ENCODE data around the gene CERS6. TPM values are rescaled to one million over a fixed set of nuclear protein-coding genes. Genes with fewer than 3 reads are reported as not detected.

The CERS6 gene
- total RNA-seq, 1 donor from 2014 or later = 16.2 TPM

DNA sequence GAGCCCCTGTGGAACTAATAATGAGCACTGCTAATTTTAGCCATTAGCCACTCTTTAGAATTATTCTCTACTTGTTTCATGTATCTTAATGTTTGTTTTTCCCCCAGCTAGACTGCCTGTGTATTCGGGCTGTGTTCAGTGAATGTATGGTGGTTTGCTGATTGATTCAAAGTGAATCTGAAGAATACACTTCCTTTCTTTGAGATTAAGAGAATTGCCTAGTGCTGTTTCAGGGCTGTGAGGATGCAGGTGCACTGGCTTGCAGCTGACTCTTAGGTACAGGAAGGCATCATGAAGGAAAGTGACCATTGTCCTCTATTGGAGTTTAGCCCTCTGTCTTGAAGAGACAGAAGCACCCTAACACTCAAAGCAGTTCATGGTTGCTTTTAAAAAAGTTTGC is 138.7 kb downstream of the CERS6 start:
- intact Hi-C loops (cut with micrococcal nuclease) = no loop called here

DNA sequence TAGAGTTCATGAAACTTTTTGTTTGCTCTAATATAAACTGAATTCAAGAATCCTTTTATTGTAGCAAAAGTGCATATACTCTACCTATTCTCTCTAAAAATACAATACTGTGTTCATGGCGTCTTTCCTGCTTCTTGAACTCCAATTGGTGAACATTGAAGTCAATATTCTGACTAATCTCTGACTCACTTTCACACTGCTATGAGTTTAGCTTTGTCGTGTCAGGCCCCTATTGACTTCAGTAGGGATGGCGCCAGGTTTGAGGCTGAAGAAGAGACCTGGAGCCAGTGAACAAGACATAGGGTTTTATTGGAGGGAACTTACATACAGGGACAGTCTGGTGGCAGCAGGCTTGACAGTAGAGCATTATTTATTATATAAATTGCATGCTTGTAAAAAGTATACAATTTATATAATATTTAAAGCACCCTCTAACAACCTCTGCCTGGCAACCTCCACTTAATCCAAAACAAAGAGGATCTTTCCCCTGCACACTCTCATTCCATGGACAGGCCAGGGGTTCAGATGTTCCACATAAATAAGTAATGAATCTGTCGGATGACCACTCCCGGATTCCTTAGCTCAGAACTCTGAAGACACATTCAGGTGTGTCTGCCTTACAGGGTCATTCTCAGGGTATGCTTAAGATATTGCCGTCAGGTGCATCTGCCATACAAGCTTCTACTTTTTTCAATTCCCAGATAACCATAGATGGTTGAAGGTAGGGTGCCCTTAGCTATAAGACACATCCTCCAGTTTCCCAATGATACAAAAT is 141.0 kb downstream of the CERS6 start:
- intact Hi-C loops (cut with micrococcal nuclease) = no loop called here

GRCh38 chr2:168599738-168600137 is 143.7 kb downstream of the CERS6 start:
- intact Hi-C loops (cut with micrococcal nuclease) = no loop called here

- intact Hi-C loops (cut with micrococcal nuclease) = no loop called here
These were observed 144.9 kb downstream of the CERS6 start for GRCh38 chr2:168600949-168601348.

GRCh38 chr2:168601741-168602140 is 145.7 kb downstream of the CERS6 start:
- intact Hi-C loops (cut with micrococcal nuclease) = no loop called here

- intact Hi-C loops (cut with micrococcal nuclease) = no loop called here
These were observed 146.3 kb downstream of the CERS6 start for GRCh38 chr2:168602379-168602778.

DNA sequence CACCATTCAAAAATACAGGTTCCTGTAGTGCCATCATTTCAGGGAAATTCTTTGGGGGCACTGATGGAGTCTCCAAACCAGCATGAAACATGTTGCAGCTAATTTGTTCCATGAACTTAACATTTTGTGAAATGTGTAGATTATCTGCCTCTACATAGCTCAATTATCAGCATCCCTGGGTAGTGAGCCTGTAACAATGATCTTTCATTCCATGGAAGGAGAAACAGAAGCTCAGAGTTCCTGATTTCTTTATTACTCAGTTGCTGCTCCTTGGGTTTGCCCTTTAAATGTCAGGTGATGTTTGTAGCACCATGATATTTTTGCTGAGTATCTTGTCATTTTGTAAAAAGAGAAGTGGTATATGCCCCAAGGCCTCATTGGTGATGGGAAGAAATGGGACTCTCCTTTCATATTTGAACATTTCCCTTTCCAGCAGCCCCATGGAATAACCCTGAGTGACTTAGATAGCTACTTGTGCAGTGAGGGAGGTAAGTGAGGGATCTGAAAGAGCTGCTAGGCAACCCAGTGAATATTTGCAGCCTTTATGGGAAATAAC is 146.9 kb downstream of the CERS6 start:
- intact Hi-C loops (cut with micrococcal nuclease) = no loop called here

- intact Hi-C loops (cut with micrococcal nuclease) = no loop called here
These were observed 147.4 kb downstream of the CERS6 start for GRCh38 chr2:168603439-168603961.

GRCh38 chr2:168604252-168604651 is 148.2 kb downstream of the CERS6 start:
- intact Hi-C loops (cut with micrococcal nuclease) = no loop called here

DNA sequence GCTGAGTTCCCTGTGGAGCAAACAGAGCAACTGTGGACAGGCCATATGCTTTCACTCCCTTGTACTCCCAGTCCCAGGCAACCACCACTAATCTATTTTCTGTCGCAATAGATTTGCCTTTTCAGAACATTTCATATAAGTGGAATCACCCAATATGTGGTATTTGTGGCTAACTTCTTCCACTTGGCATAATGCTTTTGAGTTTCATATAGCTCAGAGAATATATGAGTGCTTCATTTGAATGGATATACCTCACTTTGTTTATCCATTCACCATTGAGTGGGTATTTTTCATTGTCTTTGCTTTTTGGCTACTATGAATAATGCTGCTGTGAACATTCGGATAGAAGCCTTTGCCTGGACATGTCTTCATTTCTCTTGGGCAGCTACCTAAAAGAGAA is 151.9 kb downstream of the CERS6 start:
- intact Hi-C loops (cut with micrococcal nuclease) = no loop called here

GRCh38 chr2:168608796-168609195 is 152.7 kb downstream of the CERS6 start:
- intact Hi-C loops (cut with micrococcal nuclease) = no loop called here

DNA sequence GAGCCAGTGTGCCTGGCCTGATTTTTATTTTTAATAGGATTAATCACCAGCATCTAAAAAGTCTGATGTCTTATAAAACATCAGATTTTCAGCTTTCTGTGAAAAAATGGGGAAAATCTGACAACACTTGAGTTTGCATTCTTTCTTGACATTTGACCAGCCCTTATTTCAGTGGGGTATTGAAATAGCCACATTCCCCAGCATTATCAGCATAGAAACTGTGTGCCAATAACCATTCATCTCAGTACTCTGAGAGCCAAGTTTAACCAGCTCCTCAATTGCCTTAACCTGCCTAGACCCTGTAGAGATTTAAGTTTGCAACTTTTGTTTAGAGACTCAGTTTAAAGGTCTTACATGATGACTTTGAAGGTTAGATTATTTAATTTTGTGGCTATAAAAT is 155.0 kb downstream of the CERS6 start:
- intact Hi-C loops (cut with micrococcal nuclease) = no loop called here

- intact Hi-C loops (cut with micrococcal nuclease) = no loop called here
These were observed 156.0 kb downstream of the CERS6 start for GRCh38 chr2:168611896-168612650.

GRCh38 chr2:168612719-168613118 is 156.6 kb downstream of the CERS6 start:
- intact Hi-C loops (cut with micrococcal nuclease) = no loop called here

DNA sequence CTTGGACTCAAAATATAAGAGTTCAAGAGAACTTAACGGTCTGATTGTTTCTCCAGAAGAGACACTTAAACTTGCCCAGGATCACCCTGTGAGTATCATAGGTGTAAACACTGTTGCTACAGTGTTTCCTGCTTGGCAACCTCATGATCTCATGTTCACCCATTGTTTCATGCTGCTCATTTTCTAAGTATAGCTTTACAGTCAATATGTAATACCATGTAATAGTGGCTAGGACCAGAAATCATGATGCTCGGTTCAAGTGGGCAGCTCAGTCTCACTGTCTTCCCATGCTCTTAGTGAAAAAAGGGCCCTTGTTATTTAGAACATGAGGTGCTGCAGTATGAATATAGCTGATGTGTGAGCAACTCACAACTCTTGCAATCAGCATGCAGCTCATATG is 157.5 kb downstream of the CERS6 start:
- intact Hi-C loops (cut with micrococcal nuclease) = no loop called here

- intact Hi-C loops (cut with micrococcal nuclease) = no loop called here
These were observed 158.3 kb downstream of the CERS6 start for GRCh38 chr2:168614172-168615018.

DNA sequence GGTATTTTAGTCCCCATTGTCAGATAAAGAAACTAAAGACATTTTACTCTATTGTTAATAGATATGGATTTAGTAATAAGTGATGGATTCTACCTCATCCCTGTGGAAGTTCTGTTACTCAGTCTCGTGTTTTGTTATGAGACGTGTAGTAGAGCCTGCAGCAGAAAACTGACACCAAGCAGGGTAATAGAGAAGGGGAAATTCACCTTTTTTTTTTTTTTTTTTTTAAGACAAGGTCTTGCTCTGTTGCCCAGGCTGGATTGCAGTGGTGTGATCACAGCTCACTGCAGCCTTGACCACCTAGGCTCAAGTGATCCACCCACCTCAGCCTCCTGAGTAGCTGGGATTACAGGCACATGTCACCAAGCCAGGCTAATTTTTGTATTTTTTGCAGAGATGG is 164.5 kb downstream of the CERS6 start:
- intact Hi-C loops (cut with micrococcal nuclease) = no loop called here

DNA sequence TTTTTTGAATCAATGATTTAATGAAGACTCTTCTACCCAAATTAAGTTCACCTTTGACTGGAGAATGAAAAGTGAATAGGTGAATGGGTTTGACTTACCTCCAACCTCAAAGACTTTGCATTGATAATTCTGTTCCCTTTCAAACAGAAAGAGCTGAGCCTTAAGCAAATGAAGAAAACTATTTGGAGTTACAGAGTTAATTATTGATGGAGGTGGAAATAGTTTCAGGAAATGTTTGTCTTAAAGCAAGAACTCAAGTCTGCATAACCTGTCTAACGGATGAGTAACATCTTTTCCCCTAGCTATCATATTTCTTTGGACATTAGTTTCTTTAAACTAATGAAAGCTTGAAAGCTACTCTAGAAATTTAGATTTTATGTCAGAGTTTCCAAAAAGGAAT is 166.5 kb downstream of the CERS6 start:
- intact Hi-C loops (cut with micrococcal nuclease) = no loop called here

DNA sequence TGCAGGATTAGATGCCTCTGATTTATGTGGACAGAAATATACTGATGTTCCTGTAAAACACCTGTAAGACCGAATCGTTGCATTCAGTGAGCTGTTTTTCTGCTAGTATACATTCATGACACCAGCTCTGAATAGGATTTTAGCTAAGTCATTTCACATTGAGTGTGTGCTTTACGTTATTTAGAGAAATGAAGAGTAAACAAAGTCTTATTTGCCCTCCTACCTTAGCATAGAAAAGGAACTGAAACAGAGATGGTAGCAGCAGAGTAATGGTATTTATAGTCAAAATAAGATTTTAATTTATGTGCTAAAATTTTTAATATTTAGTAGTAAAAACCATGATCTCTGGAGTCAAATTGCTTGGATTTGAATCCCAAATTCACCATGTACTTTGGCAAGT is 168.0 kb downstream of the CERS6 start:
- intact Hi-C loops (cut with micrococcal nuclease) = no loop called here

DNA sequence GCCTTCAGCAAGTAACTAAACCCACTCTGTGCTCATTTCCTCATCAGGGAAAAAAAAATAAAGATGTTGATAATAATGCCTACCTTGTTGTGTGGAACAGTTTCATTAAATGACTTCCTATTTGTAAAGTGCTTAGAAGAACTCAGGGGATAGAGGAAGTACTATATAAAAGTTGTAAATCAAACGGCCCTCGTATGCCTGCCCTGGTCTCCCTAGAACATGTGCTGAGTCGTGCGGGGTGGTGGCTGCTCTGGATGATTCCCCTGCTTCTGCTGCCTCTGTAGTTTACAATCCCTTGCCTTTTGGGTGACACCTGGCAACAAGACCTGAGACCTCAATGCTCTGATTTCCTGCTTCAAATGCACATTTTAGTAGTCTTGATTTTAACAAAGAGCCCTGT is 170.0 kb downstream of the CERS6 start:
- intact Hi-C loops (cut with micrococcal nuclease) = no loop called here

GRCh38 chr2:168626647-168627046 is 170.6 kb downstream of the CERS6 start:
- intact Hi-C loops (cut with micrococcal nuclease) = no loop called here

Data from T-helper 2 cell treated with Interferon-gamma antibody and Interleukin-4, amounts not matched to agents 100 ng/mL and 5 ng/mL, for 36 hours (primary cell).